DOHH2 (cell line): ENCODE results near the gene ARPC2.

ENCODE experiments used
- H3F3A ChIP-seq: fragments of 200-600 bp; sonication (generic), shearing (Covaris generic); 2 replicates; pipeline ENCODE4 v1.6.0; 2016; ENCODE audit warnings: antibody characterized with exemption, mild to moderate bottlenecking; ENCODE audit not compliant: control insufficient read depth, insufficient read depth
- H3K27ac ChIP-seq: fragments of 200-600 bp; sonication (generic); 2 replicates; pipeline ENCODE4 v1.5.1; 2014; ENCODE audit warnings: low read depth, mild to moderate bottlenecking, low read length, moderate library complexity
- H3K27me3 ChIP-seq: fragments of 200-600 bp; sonication (generic); 2 replicates; pipeline ENCODE4 v1.6.1; 2014; ENCODE audit warnings: mild to moderate bottlenecking, low read length, mixed read lengths; ENCODE audit not compliant: control insufficient read depth
- H3K36me3 ChIP-seq: fragments of 200-600 bp; sonication (generic); 2 replicates; pipeline ENCODE4 v1.6.1; 2014; ENCODE audit warnings: mild to moderate bottlenecking, low read length, moderate library complexity, mixed read lengths; ENCODE audit not compliant: control insufficient read depth
- H3K4me1 ChIP-seq: fragments of 200-600 bp; sonication (generic); 2 replicates; pipeline ENCODE4 v1.6.1; 2014; ENCODE audit warnings: mild to moderate bottlenecking, low read length, mixed read lengths; ENCODE audit not compliant: control insufficient read depth
- H3K4me2 ChIP-seq: fragments of 200-600 bp; sonication (generic); 2 replicates; pipeline ENCODE4 v1.6.0; 2014; ENCODE audit warnings: mild to moderate bottlenecking, low read length, moderate library complexity
- H3K4me3 ChIP-seq: fragments of 200-600 bp; sonication (generic); 2 replicates; pipeline ENCODE4 v1.5.1; 2014; ENCODE audit warnings: mild to moderate bottlenecking, low read length, mixed read lengths
- H3K79me2 ChIP-seq: fragments of 200-600 bp; sonication (generic); 2 replicates; pipeline ENCODE4 v1.6.1; 2014; ENCODE audit warnings: mild to moderate bottlenecking, low read length, mixed read lengths; ENCODE audit not compliant: control insufficient read depth
- H3K9me2 ChIP-seq: fragments of 200-600 bp; sonication (generic); replicated peaks from 2 replicates; pipeline ENCODE4 v1.6.1; 2014; ENCODE audit warnings: mild to moderate bottlenecking, low read length, mixed read lengths; ENCODE audit not compliant: control insufficient read depth
- H3K9me3 ChIP-seq: fragments of 200-600 bp; sonication (generic); 2 replicates; pipeline ENCODE4 v1.6.1; 2014; ENCODE audit warnings: antibody characterized with exemption, low read length, mixed read lengths; ENCODE audit not compliant: control insufficient read depth, insufficient read depth
- H4K20me1 ChIP-seq: fragments of 200-600 bp; sonication (generic); 2 replicates; pipeline ENCODE4 v1.6.0; 2014; ENCODE audit warnings: low read depth, mild to moderate bottlenecking, antibody characterized with exemption, low read length, moderate library complexity; ENCODE audit not compliant: control insufficient read depth, insufficient read depth
- EZH2phosphoT487 ChIP-seq: fragments of 200-600 bp; sonication (generic); IDR thresholded peaks from 2 replicates; pipeline ENCODE4 v1.6.1; 2017; ENCODE audit warnings: borderline replicate concordance, mild to moderate bottlenecking, antibody characterized with exemption, low read length, moderate library complexity, mixed read lengths
- TF ChIP-seq, protein P1 (sequence below): fragments of 200-600 bp; sonication (generic); IDR thresholded peaks from one replicate; pipeline ENCODE4 v1.5.1; 2014; ENCODE audit warnings: antibody characterized with exemption, mild to moderate bottlenecking, low read depth, low read length; ENCODE audit not compliant: poor library complexity, severe bottlenecking

Gene ARPC2

DNA sequence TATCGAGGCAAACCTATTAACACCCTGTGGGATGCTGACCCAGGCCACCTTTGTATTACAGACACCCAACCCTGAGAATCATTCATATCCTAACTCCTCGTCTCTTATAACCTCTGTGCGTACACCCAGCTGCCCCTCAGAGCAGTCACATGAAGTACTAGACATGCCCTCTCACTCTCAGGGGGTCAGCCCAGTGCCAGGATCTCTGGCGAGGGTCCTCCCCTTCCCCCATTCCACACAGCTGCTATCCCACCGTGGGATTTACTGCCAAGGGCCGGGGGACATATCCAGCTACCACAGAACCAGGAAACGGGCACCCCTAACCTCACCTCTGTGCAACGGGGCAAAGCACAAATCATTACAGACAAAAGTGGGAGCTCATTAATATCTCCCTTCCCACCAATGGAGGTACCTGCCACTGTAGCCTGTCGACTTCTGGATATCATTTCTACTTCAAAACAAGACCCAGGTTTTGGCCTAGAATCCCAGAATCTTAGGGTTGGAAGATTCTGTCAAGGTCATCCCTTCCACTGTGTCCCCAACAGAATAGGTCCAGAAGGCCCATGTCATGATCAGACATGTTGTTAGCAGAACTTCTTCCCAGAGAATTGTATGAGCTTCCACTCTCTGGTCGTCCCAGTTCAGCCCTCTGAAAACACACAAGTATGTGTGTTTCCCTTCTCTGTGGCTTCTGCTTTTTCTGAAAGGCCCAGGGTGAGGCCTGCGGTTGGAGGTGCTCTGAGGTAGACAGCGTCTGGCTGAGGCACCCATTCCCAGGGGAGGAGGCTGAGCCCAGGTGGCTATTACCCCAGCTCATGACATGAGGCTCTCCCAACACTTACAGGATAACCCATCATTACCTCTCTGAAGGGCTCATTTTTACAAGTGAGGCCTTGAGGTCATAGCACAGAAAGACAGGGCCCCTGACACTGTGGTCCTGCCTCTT, 73.6 kb downstream of the ARPC2 start:
- H3K4me2 ChIP-seq: peak overlapping the region; percentile 78
- peak overlapping the region; percentile 65 for H3K27ac ChIP-seq

DNA sequence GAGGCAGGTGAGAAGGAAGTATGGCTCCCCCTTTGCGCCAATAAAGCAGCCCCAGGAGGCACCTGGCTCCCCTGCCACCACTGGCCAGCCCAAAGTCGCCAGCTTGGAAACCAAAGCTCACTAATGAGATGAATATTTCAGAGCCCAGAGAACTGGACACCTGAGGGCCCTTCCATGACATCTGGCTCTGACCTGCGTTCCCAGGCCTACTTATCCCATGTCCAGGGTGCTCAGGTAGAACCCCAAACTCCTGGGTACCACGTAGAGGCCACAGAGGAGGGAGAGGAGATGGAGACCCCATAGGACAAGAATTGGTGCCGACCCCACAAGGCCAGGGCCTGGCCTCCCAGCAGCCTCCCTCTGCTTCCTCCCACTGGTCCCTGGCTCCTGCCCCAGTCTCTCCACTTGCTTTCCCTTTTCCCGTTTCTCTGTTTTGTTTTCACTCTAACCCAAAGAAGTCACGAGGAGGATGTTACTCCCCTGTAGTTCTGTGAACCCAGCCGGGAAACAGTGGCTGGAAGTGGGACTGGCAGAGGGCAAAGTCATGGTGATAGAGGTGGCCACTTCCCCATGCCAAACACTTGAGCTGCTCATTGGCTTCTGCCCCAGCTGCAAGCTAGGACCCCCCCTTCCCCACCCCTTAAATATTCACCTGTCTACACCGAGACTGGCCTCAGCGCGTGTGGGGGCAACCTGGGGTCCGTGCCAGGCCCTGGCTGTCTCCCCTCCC, 74.5 kb downstream of the ARPC2 start:
- Histone ChIP-seq H3K27me3 (no peaks in the 10 kb centered on the region), H3K27ac (peak overlapping the region; percentile 65), H3K4me2 (peak overlapping the region; percentile 78), H3K9me3 (no peaks in the 10 kb centered on the region), H3F3A (peaks cover 10% of the 10 kb centered on the region), H3K9me2 (no peaks in the 10 kb centered on the region), H3K4me1 (peaks cover 55% of the 10 kb centered on the region), H3K36me3 (no peaks in the 10 kb centered on the region), H3K79me2 (peaks cover 31% of the 10 kb centered on the region), H4K20me1 (no peaks in the 10 kb centered on the region), H3K4me3 (peak overlapping the region; percentile 82)
- TF ChIP-seq, protein P1, sequence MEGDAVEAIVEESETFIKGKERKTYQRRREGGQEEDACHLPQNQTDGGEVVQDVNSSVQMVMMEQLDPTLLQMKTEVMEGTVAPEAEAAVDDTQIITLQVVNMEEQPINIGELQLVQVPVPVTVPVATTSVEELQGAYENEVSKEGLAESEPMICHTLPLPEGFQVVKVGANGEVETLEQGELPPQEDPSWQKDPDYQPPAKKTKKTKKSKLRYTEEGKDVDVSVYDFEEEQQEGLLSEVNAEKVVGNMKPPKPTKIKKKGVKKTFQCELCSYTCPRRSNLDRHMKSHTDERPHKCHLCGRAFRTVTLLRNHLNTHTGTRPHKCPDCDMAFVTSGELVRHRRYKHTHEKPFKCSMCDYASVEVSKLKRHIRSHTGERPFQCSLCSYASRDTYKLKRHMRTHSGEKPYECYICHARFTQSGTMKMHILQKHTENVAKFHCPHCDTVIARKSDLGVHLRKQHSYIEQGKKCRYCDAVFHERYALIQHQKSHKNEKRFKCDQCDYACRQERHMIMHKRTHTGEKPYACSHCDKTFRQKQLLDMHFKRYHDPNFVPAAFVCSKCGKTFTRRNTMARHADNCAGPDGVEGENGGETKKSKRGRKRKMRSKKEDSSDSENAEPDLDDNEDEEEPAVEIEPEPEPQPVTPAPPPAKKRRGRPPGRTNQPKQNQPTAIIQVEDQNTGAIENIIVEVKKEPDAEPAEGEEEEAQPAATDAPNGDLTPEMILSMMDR: no peak
- no peak for TF ChIP-seq EZH2phosphoT487

More for the DNA sequence above, 73.6 kb downstream of the ARPC2 start:
- Histone ChIP-seq H3K9me3 (no peaks in the 10 kb centered on the region), H3K4me3 (peak overlapping the region; percentile 82), H3K79me2 (peaks cover 40% of the 10 kb centered on the region), H3K4me1 (peaks cover 63% of the 10 kb centered on the region), H3F3A (peaks cover 10% of the 10 kb centered on the region), H4K20me1 (no peaks in the 10 kb centered on the region), H3K9me2 (no peaks in the 10 kb centered on the region), H3K36me3 (no peaks in the 10 kb centered on the region), H3K27me3 (no peaks in the 10 kb centered on the region)
- TF ChIP-seq, protein P1: no peak
- TF ChIP-seq EZH2phosphoT487: no peak

DNA sequence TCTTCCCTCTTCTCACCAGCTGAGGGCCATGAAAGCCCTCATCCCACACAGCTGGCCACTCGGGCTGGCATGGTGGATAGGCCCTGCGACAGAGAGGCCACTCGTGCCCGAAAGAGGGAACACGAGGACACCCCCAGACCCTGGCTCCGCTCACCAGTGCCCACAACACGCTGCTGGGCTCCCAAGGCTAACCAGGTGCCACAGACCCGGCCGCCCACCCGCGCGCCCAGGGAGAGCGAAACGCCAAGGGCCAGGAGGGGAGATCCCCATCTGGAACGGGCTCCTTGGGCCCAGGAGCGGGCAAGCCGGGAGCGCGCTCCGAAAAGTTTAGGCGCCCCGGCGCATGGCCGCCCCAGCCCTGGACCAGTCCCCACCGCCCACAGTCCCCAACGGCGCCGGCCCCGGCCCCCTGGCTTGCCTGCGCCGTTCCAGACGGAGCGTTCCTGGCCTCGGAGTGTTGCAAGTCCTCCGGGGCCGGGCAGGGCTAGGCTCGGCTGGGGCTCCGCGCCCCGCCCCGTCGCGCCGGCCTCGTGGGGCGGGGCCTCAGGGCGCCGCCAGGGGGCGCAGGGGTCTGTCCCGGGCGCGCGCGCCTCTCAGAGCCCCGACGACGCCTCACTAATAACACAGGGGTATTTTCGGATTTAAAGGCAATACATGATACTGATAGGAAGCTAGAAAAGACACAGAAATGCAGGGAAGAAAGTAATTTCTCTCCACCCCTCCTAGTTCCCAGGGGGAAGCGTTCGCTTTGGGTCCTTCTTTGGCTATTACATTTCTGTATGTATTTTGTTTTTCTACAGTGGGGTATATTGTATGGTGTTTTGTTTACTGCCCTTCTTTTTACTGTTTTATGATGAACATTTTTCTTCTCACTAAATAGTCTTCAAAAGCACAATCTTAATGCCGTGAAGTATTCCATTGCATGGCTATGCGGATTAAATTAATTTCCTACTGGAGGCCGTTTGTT, 75.3 kb downstream of the ARPC2 start, which contains the start of gene TMBIM1:
Gene TMBIM1 (minus strand): TSS at position 456 of the 967 bp plus-strand sequence. CDS start 10,362 bp downstream, outside the sequence.
- Histone ChIP-seq H3K27ac (peak within 1 kb of the TSS; percentile 65), H3K27me3 (no peaks in the 10 kb centered on the region), H4K20me1 (no peaks in the 10 kb centered on the region), H3K79me2 (peaks cover 26% of the 10 kb centered on the region), H3F3A (peaks cover 10% of the 10 kb centered on the region), H3K9me3 (no peaks in the 10 kb centered on the region), H3K36me3 (no peaks in the 10 kb centered on the region), H3K4me2 (peak within 1 kb of the TSS; percentile 78), H3K9me2 (no peaks in the 10 kb centered on the region), H3K4me1 (peaks cover 47% of the 10 kb centered on the region), H3K4me3 (peak within 1 kb of the TSS; percentile 82)
- no peak for TF ChIP-seq EZH2phosphoT487
- TF ChIP-seq, protein P1: peak; percentile 65
